Breast epithelium (tissue), 4 donors: ENCODE data around the gene MDM4. TPM values are rescaled to one million over a fixed set of nuclear protein-coding genes. Genes with fewer than 3 reads are reported as not detected.

Experiments
- DNase-seq, 2 donors: peaks; one replicate each; pipeline ENCODE4 v3.0.0-alpha.2; 2019; ENCODE audit warnings: low spot score in 2 of 2
- H3K27ac ChIP-seq, 2 donors: fragments of 200-600 bp; sonication (generic) in 1 of 2; one replicate each; pipeline ENCODE4 v1.5.1; 2016 to 2019; ENCODE audit warnings: mild to moderate bottlenecking in 1 of 2
- H3K27me3 ChIP-seq, 2 donors: fragments of 200-600 bp; sonication (generic) in 1 of 2; one replicate each; pipeline versions ENCODE4 v1.5.1 to v1.6.0; 2017 to 2019; ENCODE audit warnings: control low read depth in 1 of 2, mild to moderate bottlenecking in 1 of 2
- H3K36me3 ChIP-seq: fragments of 200-600 bp; one replicate; pipeline ENCODE4 v1.5.1; 2019
- H3K4me1 ChIP-seq, 2 donors: fragments of 200-600 bp; sonication (generic); one replicate each; pipeline ENCODE4 v1.5.1; 2016 to 2019; ENCODE audit warnings: control low read depth in 1 of 2
- H3K4me3 ChIP-seq, 3 donors: fragments of 200-600 bp; sonication (generic); 1 replicate in 2 of 3; 2 replicates in 1 of 3; pipeline ENCODE4 v1.5.1; 2016 to 2019; ENCODE audit warnings: mild to moderate bottlenecking in 3 of 3, moderate library complexity in 2 of 3
- H3K9me3 ChIP-seq, 2 donors: fragments of 200-600 bp; sonication (generic) in 1 of 2; one replicate each; pipeline ENCODE4 v1.5.1; 2016 to 2019; ENCODE audit warnings: control low read depth in 1 of 2
- CTCF ChIP-seq, 3 donors: fragments of 450-650 bp; IDR thresholded peaks; one replicate each; pipeline ENCODE4 v1.5.1; 2016 to 2017; ENCODE audit warnings: antibody characterized with exemption in 3 of 3, mild to moderate bottlenecking in 3 of 3, moderate library complexity in 3 of 3
- POLR2A ChIP-seq: fragments of 450-650 bp; IDR thresholded peaks from one replicate; pipeline ENCODE4 v1.6.1; 2016; ENCODE audit warnings: antibody characterized with exemption, mild to moderate bottlenecking, moderate library complexity
- POLR2AphosphoS5 ChIP-seq, 3 donors: sonication (generic); formaldehyde crosslinking; IDR thresholded peaks; one replicate each; pipeline ENCODE4 v1.6.1; 2017; ENCODE audit warnings: antibody characterized with exemption in 3 of 3
- intact Hi-C: fragments of 100-400 bp; cut with DNase I; formaldehyde crosslinking; loops from one replicate; pipeline ENCODE4 v1.15.1; 2023; ENCODE audit warnings: low total_unique reads
- total RNA-seq, 3 donors: library from RNA; depleted of rRNA; stranded (reverse); fragments of >200 nt; gene quantifications; one replicate each; pipeline ENCODE4 v1.1.0, GENCODE V29; 2016

The MDM4 gene
- total RNA-seq, 3 donors from 2014 or later: 63.5 to 128 (median 103) TPM

GRCh38 chr1:204528677-204529076, 12.5 kb downstream of the MDM4 start:
- Histone ChIP-seq H3K4me3 (no peak overlapping the region), H3K4me1 (no peaks in the 10 kb centered on the region), H3K36me3 (peaks cover 5% of the 10 kb centered on the region), H3K9me3 (no peaks in the 10 kb centered on the region), H3K27ac (no peak overlapping the region), H3K27me3 (no peaks in the 10 kb centered on the region)
- no peak for DNase-seq
- TF ChIP-seq CTCF (IDR thresholded peaks at IDR 0.05): no peak
- TF ChIP-seq POLR2AphosphoS5 (IDR thresholded peaks at IDR 0.05): no peak
- TF ChIP-seq POLR2A: no peak
- intact Hi-C loops: no loop called here

- H3K4me1 ChIP-seq: no peaks in the 10 kb centered on the region
- H3K9me3 ChIP-seq: no peaks in the 10 kb centered on the region
- no peak overlapping the region for H3K27ac ChIP-seq
- H3K36me3 ChIP-seq: peaks cover 5% of the 10 kb centered on the region
- intact Hi-C loops: no loop called here
- TF ChIP-seq POLR2A (no peak), POLR2AphosphoS5 (IDR thresholded peaks at IDR 0.05) (no peak), CTCF (IDR thresholded peaks at IDR 0.05) (no peak)
- no peak for DNase-seq
- no peaks in the 10 kb centered on the region for H3K27me3 ChIP-seq
- no peak overlapping the region for H3K4me3 ChIP-seq
Observed at GRCh38 chr1:204529371-204529895, 13.2 kb downstream of the MDM4 start.

GRCh38 chr1:204530932-204531331, 14.7 kb downstream of the MDM4 start:
- Histone ChIP-seq H3K27ac (no peak overlapping the region), H3K27me3 (no peaks in the 10 kb centered on the region), H3K4me1 (no peaks in the 10 kb centered on the region), H3K36me3 (peaks cover 5% of the 10 kb centered on the region), H3K4me3 (no peak overlapping the region), H3K9me3 (no peaks in the 10 kb centered on the region)
- no peak for DNase-seq
- no peak for TF ChIP-seq CTCF (IDR thresholded peaks at IDR 0.05)
- TF ChIP-seq POLR2A: no peak
- no peak for TF ChIP-seq POLR2AphosphoS5 (IDR thresholded peaks at IDR 0.05)
- intact Hi-C loops: no loop called here

GRCh38 chr1:204532832-204533231, 16.6 kb downstream of the MDM4 start:
- DNase-seq: no peak
- intact Hi-C loops: no loop called here
- no peak overlapping the region for H3K4me3 ChIP-seq
- no peak for TF ChIP-seq POLR2AphosphoS5 (IDR thresholded peaks at IDR 0.05)
- no peak for TF ChIP-seq POLR2A
- no peak for TF ChIP-seq CTCF (IDR thresholded peaks at IDR 0.05)
- H3K36me3 ChIP-seq: peaks cover 11% of the 10 kb centered on the region
- no peaks in the 10 kb centered on the region for H3K4me1 ChIP-seq
- no peaks in the 10 kb centered on the region for H3K27me3 ChIP-seq
- H3K27ac ChIP-seq: no peak overlapping the region
- no peaks in the 10 kb centered on the region for H3K9me3 ChIP-seq

- H3K27ac ChIP-seq: no peak overlapping the region
- no peaks in the 10 kb centered on the region for H3K9me3 ChIP-seq
- TF ChIP-seq POLR2AphosphoS5 (IDR thresholded peaks at IDR 0.05) (no peak), POLR2A (no peak), CTCF (IDR thresholded peaks at IDR 0.05) (no peak)
- H3K27me3 ChIP-seq: no peaks in the 10 kb centered on the region
- H3K4me1 ChIP-seq: no peaks in the 10 kb centered on the region
- no peak overlapping the region for H3K4me3 ChIP-seq
- intact Hi-C loops: loop anchor here (5.0 kb wide), 1 partner anchor 886 kb away; no protein-coding TSS in a partner anchor
- H3K36me3 ChIP-seq: peaks cover 11% of the 10 kb centered on the region
- no peak for DNase-seq
Observed at GRCh38 chr1:204541626-204542025, 25.4 kb downstream of the MDM4 start.
